GM12872 (cell line): ENCODE measurements around the gene WDR11.

Source experiments
- CTCF ChIP-seq: IDR thresholded peaks from 3 replicates; pipeline ENCODE4 v1.5.1; 2011; ENCODE audit warnings: low read depth, mild to moderate bottlenecking, low read length, moderate library complexity; ENCODE audit not compliant: insufficient read depth

WDR11 gene

GRCh38 chr10:120850911-120851865 lies at the start of gene WDR11:
WDR11 (plus strand) TSS chr10:120851362; CDS start chr10:120851421, 59 bp downstream.
- no peak for TF ChIP-seq CTCF

- no peak for TF ChIP-seq CTCF
Measured at GRCh38 chr10:120802935-120803334, 48.2 kb upstream of the WDR11 start.

GRCh38 chr10:120803972-120804371 lies 47.2 kb upstream of the WDR11 start:
- TF ChIP-seq CTCF: no peak

GRCh38 chr10:120805014-120805812 lies 45.9 kb upstream of the WDR11 start:
- peak; percentile 36; the same call in 2 of the 3 replicates for TF ChIP-seq CTCF

- TF ChIP-seq CTCF: no peak
Measured at GRCh38 chr10:120806081-120806480, 45.1 kb upstream of the WDR11 start.

GRCh38 chr10:120810298-120810697 lies 40.9 kb upstream of the WDR11 start:
- no peak for TF ChIP-seq CTCF

GRCh38 chr10:120813085-120813484 lies 38.1 kb upstream of the WDR11 start:
- TF ChIP-seq CTCF: no peak
